Heart right ventricle (tissue), 16 donors: ENCODE results near the gene PADI6. TPM values are rescaled to one million over a fixed set of nuclear protein-coding genes. Genes with fewer than 3 reads are reported as not detected.
A peak's percentile ranks its signal among the peaks of the same experiment; 100 is the strongest.

Source experiments
- ATAC-seq, 8 donors: fragments of 200-7000 bp; cut with Tn5 transposase; one replicate each; pipeline ENCODE4 v1.9.1; 2020; ENCODE audit warnings: mild to moderate bottlenecking in 8 of 8, moderate library complexity in 8 of 8, moderate number of reproducible peaks in 1 of 8
- DNase-seq, 2 donors: peaks; one replicate each; pipeline ENCODE4 v3.0.0-alpha.2; 2020
- H3K27ac ChIP-seq, 10 donors: fragments of 200-600 bp; sonication (generic) in 2 of 10; one replicate each; pipeline versions ENCODE4 v1.5.0 to v1.8.0; 2020 to 2022; ENCODE audit warnings: mild to moderate bottlenecking in 3 of 10
- H3K27me3 ChIP-seq, 7 donors: fragments of 200-600 bp; one replicate each; pipeline ENCODE4 v1.8.0; 2021 to 2022; ENCODE audit warnings: mild to moderate bottlenecking in 2 of 7
- H3K36me3 ChIP-seq, 9 donors: fragments of 200-600 bp; sonication (generic) in 1 of 9; one replicate each; pipeline versions ENCODE4 v1.5.0 to v1.8.0; 2020 to 2022; ENCODE audit warnings: mild to moderate bottlenecking in 2 of 9
- H3K4me1 ChIP-seq, 9 donors: fragments of 200-600 bp; sonication (generic) in 1 of 9; one replicate each; pipeline versions ENCODE4 v1.5.0 to v1.8.0; 2020 to 2022; ENCODE audit warnings: mild to moderate bottlenecking in 4 of 9
- H3K4me3 ChIP-seq, 10 donors: fragments of 200-600 bp; sonication (generic) in 2 of 10; one replicate each; pipeline versions ENCODE4 v1.5.0 to v1.8.0; 2020 to 2022; ENCODE audit warnings: mild to moderate bottlenecking in 7 of 10, moderate library complexity in 2 of 10
- H3K9me3 ChIP-seq, 11 donors: fragments of 200-600 bp in 10 of 11; sonication (generic) in 2 of 11; one replicate each; pipeline versions ENCODE4 v1.5.0 to v1.8.0; 2013 to 2022; ENCODE audit warnings: mild to moderate bottlenecking in 2 of 11, control low read depth in 1 of 11, moderate library complexity in 1 of 11
- CTCF ChIP-seq, 9 donors: fragments of 200-600 bp; sonication (generic) in 2 of 9; IDR thresholded peaks; one replicate each; pipeline versions ENCODE4 v1.5.0 to v1.8.0; 2021 to 2022; ENCODE audit warnings: antibody characterized with exemption in 9 of 9, mild to moderate bottlenecking in 5 of 9, moderate library complexity in 1 of 9
- WGBS, 2 donors: extraction: QIAGEN DNeasy Blood & Tissue Kit; methylation state at CpG; one replicate each; pipeline ENCODE4 v1.1.7; 2013; ENCODE audit warnings: inconsistent platforms in 1 of 2; 5-methylcytosine and 5-hydroxymethylcytosine counted together
- intact Hi-C, 10 donors: fragments of 100-400 bp; cut with DNase I; formaldehyde crosslinking; loops; one replicate each; pipeline versions ENCODE4 v1.11.1 to v1.14.2; 2022
- polyA plus RNA-seq, 2 donors: library from polyadenylated mRNA; stranded (reverse); fragments of 200-250 nt; gene quantifications; one replicate each; pipeline ENCODE4 v1.2.3, GENCODE V29; 2013
- total RNA-seq, 10 donors: library from RNA; stranded (reverse); fragmentation: NEBNext Ultra II Directional in 3 of 10; extraction: Animal tissue kit (Norgen Biotek cat#: 25700) in 3 of 10; gene quantifications; one replicate each; pipeline versions ENCODE4 v1.2.1 to v1.2.4, GENCODE V29; 2021 to 2023
- donor health status: Arrhythmogenic right ventricular cardiomyopathy.
- donor health status: ischemic (EF 13 %, LVEDD 7.1; RV severe dilation, severe dysfunction).
- donor health status: healthy with polysubstance abuse.
- donor health status: DM: no; HTN: yes; CAD: no.
- donor health status: DM: no; HTN: no; CAD: no.
- donor health status: ischemic (EF 25% LVEDD 6.9; RV normal size, moderate dysfunction).
- donor health status: ischemic (EF 25% LVEDD 5.7; RV mildly dilated, moderate dysfunction).
- donor health status: healthy.
- donor health status: DM: yes; HTN: yes; CAD: no.
- donor health status: Ischemic cardiomyopathy.
- donor health status: ischemic (EF 35%, LVEDD 5.7; RV mildly dilated, moderate dysfunction).
- donor health status: nonischemic (EF 11% LVEDD 7.7; RV severe dilation, severe dysfunction).
- donor health status: DM: yes; HTN: yes; CAD: no.
- donor health status: PGD.
- donor health status: ischemic (EF 29% LVEDD 5.4; RV normal size, mild dysfunction).
- donor health status: nonischemic (EF 23%, LVEDD 6.1; RV moderate dilation, normal function).

Gene PADI6
- total and polyA plus RNA-seq, 12 donors: not detected

- Histone ChIP-seq H3K4me1 (peaks cover 0 to 28% (median 21%) of the 10 kb centered on the region in 9 donors), H3K4me3 (peak within 1 kb of the TSS; percentile 51 to 92 (median 79)), H3K27me3 (no peaks in the 10 kb centered on the region), H3K9me3 (no peaks in the 10 kb centered on the region), H3K27ac (peak within 1 kb of the TSS; percentile 77 to 94 (median 82)), H3K36me3 (peaks cover 0 to 11% (median 0%) of the 10 kb centered on the region in 9 donors)
- ATAC-seq (peak; percentile 50 to 86 (median 70)), DNase-seq (peak; percentile 67 to 80)
- peak in 1 of 9 donors; percentile 16 for TF ChIP-seq CTCF (IDR thresholded peaks at IDR 0.05)
- intact Hi-C loops: loop anchor here in 3 of 10 donors (1.0 to 10.0 kb wide), 4 partner anchors 19 to 195 kb away; no protein-coding TSS in a partner anchor
- WGBS, 2 donors: 1% methylated on average over 35 to 75 of the region's 75 CpGs
Observed at GRCh38 chr1:17439250-17440073, 67.5 kb downstream of the PADI6 start, which contains the start of gene RCC2. RCC2 (minus strand) TSS chr1:17439677; CDS start chr1:17438514, 1,163 bp downstream.

- 66 to 68% methylated on average over 18 of the region's 18 CpGs for WGBS, 2 donors
- Histone ChIP-seq H3K4me3 (peak overlapping the region in 8 of 10 donors; percentile 27 to 92 (median 76)), H3K27ac (peak overlapping the region in 9 of 10 donors; percentile 59 to 85 (median 79)), H3K4me1 (peaks cover 0 to 26% (median 21%) of the 10 kb centered on the region in 9 donors), H3K36me3 (peaks cover 0 to 5% (median 0%) of the 10 kb centered on the region in 9 donors), H3K9me3 (no peaks in the 10 kb centered on the region), H3K27me3 (no peaks in the 10 kb centered on the region)
- intact Hi-C loops: loop anchor here in 1 of 10 donors (5.0 kb wide), 1 partner anchor 37 kb away; no protein-coding TSS in a partner anchor
- DNase-seq (no peak), ATAC-seq (no peak)
- TF ChIP-seq CTCF (IDR thresholded peaks at IDR 0.05): no peak
Observed at GRCh38 chr1:17440074-17440826, 68.3 kb downstream of the PADI6 start.

GRCh38 chr1:17440827-17441168 is 68.8 kb downstream of the PADI6 start:
- H3K27ac ChIP-seq: no peak overlapping the region
- DNase-seq (no peak), ATAC-seq (no peak)
- no peaks in the 10 kb centered on the region for H3K27me3 ChIP-seq
- 80 to 81% methylated on average over 6 of the region's 6 CpGs for WGBS, 2 donors
- H3K36me3 ChIP-seq: peaks cover 0 to 5% (median 0%) of the 10 kb centered on the region in 9 donors
- no peak overlapping the region for H3K4me3 ChIP-seq
- TF ChIP-seq CTCF (IDR thresholded peaks at IDR 0.05): no peak
- H3K9me3 ChIP-seq: no peaks in the 10 kb centered on the region
- intact Hi-C loops: loop anchor here in 1 of 10 donors (5.0 kb wide), 1 partner anchor 37 kb away; no protein-coding TSS in a partner anchor
- peaks cover 0 to 25% (median 21%) of the 10 kb centered on the region in 9 donors for H3K4me1 ChIP-seq
